ENCODE data around the gene RCAN3.

- TF ChIP-seq CTCF (IDR thresholded peaks at IDR 0.05) (no peak), EP300 (IDR thresholded peaks at IDR 0.05) (no peak), POLR2A (IDR thresholded peaks at IDR 0.05) (no peak)
Measured at GRCh38 chr1:24535778-24536177, 33.1 kb downstream of the RCAN3 start.

Data from sigmoid colon (tissue), 4 donors.